IPS DF 4.7 (cell line): ENCODE results near the gene NUDT9.
"Not testable (repeated sequence)": the region's sequence is repeated elsewhere in the genome, so short reads cannot be mapped to it uniquely, and the experiment has no call there.

Source experiments
- DNase-seq: peaks from one replicate; pipeline ENCODE4 v3.0.0-alpha.2; 2013; ENCODE audit warnings: low spot score; ENCODE audit errors: extremely low read depth

NUDT9 gene

GRCh38 chr4:87409420-87409939, 12.9 kb upstream of the NUDT9 start:
- DNase-seq = no peak

- DNase-seq = no peak
These were observed 12.2 kb upstream of the NUDT9 start for GRCh38 chr4:87410157-87410556.

GRCh38 chr4:87410679-87411078, 11.7 kb upstream of the NUDT9 start:
- no peak for DNase-seq

DNA sequence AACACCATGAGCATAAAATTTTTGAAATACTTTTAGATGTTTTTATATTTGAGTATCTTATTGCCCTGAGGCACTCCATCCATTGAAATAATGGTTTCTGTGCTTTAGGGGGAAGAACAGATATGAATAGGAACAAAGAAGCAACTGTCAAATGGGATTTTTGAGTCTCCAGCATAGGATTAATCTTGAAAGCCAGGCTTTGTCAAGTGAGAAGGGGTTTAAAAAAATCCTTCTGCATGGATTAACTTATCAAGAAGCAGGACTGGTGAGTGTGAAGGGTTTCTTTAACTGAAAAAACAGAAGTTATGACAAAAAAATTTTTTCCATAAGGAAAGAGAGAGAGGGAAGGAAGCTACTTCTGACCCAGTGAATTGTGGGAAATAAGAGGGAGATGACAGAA, 7.6 kb upstream of the NUDT9 start:
- no peak for DNase-seq

GRCh38 chr4:87416965-87417364, 5.4 kb upstream of the NUDT9 start:
- no peak for DNase-seq

GRCh38 chr4:87418410-87418809, 4.0 kb upstream of the NUDT9 start:
- not testable (repeated sequence) for DNase-seq

GRCh38 chr4:87419578-87420249, 2.7 kb upstream of the NUDT9 start:
- DNase-seq = no peak

GRCh38 chr4:87420276-87420830, 2.0 kb upstream of the NUDT9 start:
- DNase-seq = no peak

DNA sequence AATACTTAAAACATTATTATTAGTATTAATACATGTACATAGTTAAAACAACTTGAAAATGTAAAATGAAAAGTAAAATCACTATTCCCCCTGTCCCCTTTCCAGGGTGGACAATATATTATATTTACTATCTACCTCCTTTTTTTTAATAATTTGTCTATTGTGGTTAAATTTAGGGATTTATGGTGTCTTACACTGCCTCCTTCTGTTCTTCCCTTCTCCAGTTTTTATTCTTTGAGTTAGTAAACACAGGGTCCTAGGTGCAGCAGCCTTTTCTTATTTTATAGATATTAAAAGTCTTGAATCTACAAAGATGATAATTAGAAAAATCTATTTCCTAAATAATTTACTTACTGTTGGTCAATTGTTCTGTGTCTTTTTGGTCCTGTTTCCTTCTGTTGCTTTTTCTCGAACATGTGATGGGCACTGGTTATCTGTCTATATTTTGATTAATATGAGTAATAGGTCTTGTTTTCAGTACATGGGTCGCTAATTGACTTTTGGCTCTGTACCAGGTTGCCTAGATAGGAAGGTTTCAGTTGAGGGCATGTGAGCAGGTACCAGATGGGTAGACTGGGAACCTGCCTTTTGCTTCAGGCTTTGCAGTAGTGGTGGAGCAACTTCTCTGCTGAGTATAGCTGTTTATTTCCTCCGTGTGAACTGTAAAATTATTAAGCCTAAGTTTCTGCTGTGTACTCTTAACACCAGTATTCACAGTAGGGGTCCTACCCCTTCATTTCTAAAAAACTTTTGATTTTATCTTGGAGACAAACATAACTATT, 1.1 kb downstream of the NUDT9 start:
- no peak for DNase-seq

DNA sequence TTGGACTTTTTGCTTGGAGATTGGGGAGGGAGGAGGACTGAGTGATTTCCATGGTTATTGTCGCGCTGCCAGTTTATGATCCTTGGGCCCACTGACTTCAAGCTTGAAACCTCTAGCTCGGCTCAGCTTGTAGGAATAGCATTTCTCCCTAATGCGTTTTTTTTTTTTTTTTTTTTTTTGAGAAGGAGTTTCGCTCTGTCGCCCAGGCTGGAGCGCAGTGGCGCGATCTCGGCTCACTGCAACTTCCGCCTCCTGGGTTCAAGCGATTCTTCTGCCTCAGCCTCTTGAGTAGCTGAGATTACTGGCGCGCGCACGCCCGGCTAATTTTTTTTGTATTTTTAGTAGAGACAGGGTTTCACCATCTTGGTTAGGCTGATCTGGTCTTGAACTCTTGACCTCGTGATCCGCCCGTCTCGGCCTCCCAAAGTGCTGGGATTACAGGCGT, 1.7 kb downstream of the NUDT9 start:
- not testable (repeated sequence) for DNase-seq

- no peak for DNase-seq
These were observed 3.3 kb downstream of the NUDT9 start for GRCh38 chr4:87425711-87426110.

GRCh38 chr4:87426865-87427517, 4.6 kb downstream of the NUDT9 start:
- DNase-seq = no peak

GRCh38 chr4:87427518-87427868, 5.1 kb downstream of the NUDT9 start:
- DNase-seq = no peak

GRCh38 chr4:87428979-87429378, 6.6 kb downstream of the NUDT9 start:
- no peak for DNase-seq

DNA sequence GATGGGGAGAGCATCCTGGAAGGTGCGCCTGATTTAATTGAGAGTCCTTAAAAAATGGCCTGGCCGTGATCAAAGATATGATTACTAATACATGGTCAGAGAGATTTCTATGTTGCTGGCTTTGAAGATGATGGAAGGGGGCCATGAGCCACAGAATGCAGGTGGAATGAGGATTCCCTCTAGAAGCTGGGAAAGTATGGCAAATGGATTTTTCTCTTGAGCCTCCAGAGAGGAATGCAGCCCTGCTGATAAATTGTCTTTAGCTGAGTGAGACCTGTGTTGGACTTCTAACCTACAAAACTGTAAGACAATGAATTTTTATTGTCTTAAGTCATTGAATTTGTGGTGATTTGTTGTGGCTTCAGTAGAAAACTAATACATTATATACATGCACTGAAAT, 7.7 kb downstream of the NUDT9 start:
- DNase-seq = no peak

DNA sequence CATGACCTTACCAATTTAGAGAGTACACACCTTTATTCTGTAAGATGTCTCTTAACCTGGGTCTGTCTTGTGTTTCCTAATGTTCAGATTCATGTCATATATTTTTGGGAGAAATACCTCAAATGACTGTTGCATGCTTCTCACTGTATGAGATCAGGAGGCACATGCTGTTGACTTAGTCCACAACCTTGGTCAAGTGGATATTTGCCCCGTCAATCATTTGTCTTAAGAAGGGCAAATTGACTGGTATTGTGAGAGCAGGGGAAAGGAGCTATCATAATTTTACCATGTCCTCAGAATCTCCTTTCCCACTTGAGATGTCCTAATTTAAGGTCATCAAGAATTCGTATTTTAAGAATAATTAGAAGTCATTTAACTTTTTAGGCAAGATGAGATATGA, 11.0 kb downstream of the NUDT9 start:
- no peak for DNase-seq

GRCh38 chr4:87442889-87443288, 20.5 kb downstream of the NUDT9 start:
- no peak for DNase-seq

- DNase-seq = no peak
These were observed 22.4 kb downstream of the NUDT9 start for GRCh38 chr4:87444741-87445140.

- no peak for DNase-seq
These were observed 23.6 kb downstream of the NUDT9 start for GRCh38 chr4:87445964-87446363.

GRCh38 chr4:87446375-87446774, 24.0 kb downstream of the NUDT9 start:
- DNase-seq = not testable (repeated sequence)

GRCh38 chr4:87451537-87451936, 29.2 kb downstream of the NUDT9 start:
- DNase-seq = no peak

DNA sequence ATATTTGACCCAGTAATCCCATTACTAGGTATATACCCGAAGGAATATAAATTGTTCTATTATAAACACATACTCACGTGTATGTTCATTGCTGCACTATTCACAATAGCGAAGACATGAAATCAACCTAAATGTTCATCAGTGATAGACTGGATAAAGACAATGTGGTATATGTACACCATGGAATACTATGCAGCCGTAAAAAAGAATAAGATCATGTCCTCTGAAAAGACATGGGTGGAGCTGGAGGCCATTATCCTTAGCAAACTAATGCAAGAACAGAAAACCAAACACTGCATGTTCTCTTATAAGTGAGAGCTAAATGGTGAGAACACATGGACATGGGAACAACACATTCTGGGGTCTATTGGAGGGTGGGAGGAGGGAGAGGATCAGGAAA, 36.5 kb downstream of the NUDT9 start:
- no peak for DNase-seq
